Fibroblast of mammary gland (primary cell): ENCODE measurements around the gene PDE7B.

Experiments
- DNase-seq: peaks from one replicate; pipeline ENCODE4 v3.0.0-alpha.2; 2010; ENCODE audit warnings: low read depth
- H3K4me3 ChIP-seq: 2 replicates; pipeline ENCODE4 v1.5.1; 2011; ENCODE audit warnings: low read depth, mild to moderate bottlenecking, low read length, moderate library complexity; ENCODE audit not compliant: control insufficient read depth
- TF ChIP-seq, protein P1 (sequence below): conservative IDR thresholded peaks from 2 replicates; pipeline ENCODE4 v1.5.1; 2011; ENCODE audit warnings: low read depth, low read length, inconsistent platforms; ENCODE audit not compliant: control insufficient read depth, insufficient read depth

The PDE7B gene

DNA sequence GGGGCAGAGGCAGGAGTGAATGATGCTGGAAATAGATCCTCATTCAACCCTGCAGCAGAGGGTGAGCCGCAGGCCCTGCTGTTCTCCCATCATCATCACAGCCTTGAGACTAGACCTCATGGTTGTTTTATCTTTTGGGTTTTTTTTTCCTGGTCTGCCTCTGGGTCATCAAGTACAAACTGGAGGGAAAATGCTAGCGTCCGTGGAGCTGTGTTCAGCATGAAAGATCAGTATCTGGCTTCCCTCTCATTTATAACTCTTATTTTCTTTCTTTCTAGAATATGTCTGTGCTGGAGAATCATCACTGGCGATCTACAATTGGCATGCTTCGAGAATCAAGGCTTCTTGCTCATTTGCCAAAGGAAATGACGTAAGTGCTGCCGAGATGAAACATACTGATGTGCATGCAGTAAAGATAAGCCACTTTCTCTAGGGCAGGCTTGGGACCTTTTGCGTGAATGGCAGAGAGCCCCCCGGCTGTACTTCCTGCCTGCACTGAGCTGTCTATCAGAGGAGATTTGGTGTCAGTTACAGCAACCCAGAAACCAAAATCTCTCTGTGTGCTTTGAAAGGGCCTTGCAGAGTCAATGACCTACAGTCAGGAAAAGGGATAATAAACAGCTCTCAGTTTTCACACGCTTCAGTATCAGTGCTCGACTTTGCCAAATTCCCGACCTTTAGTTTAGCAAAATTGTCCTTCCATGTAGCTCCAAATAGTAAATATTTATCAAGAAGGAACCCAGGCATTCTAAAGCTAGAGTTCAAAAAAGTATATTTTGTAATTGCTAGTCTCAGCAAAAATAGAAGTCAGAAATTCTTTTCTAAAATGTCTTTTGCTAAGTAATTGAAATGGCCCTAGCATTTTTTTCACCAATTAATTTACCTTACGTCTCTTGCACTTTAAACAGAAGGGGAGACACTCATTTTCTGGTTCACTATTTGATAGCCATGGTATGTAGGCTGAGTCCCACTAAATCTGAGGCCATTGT lies 322.3 kb downstream of the PDE7B start:
- peak; percentile 51 for DNase-seq
- TF ChIP-seq, protein P1, sequence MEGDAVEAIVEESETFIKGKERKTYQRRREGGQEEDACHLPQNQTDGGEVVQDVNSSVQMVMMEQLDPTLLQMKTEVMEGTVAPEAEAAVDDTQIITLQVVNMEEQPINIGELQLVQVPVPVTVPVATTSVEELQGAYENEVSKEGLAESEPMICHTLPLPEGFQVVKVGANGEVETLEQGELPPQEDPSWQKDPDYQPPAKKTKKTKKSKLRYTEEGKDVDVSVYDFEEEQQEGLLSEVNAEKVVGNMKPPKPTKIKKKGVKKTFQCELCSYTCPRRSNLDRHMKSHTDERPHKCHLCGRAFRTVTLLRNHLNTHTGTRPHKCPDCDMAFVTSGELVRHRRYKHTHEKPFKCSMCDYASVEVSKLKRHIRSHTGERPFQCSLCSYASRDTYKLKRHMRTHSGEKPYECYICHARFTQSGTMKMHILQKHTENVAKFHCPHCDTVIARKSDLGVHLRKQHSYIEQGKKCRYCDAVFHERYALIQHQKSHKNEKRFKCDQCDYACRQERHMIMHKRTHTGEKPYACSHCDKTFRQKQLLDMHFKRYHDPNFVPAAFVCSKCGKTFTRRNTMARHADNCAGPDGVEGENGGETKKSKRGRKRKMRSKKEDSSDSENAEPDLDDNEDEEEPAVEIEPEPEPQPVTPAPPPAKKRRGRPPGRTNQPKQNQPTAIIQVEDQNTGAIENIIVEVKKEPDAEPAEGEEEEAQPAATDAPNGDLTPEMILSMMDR: no peak

DNA sequence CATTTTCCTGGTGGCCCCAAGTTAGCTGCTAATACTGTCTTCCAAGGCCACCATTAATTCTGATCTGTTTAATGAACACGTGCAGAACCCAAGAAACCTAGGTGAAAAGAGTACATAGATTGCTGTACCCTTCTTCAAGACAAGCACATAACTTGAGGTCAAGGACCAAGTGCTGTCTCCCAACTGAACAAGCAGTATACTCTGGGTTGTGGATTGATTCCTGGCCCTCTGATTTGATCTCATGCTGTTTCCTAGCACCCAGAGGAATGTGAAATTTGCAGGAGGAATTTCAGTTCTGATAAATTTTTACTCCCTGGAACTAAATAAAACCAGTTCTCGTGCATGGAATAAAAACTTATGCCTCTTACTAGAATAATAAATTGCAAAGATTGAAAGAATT lies 323.0 kb downstream of the PDE7B start:
- TF ChIP-seq, protein P1: no peak
- DNase-seq: no peak
- H3K4me3 ChIP-seq: no peak overlapping the region

More for the DNA sequence above, 322.3 kb downstream of the PDE7B start:
- no peak overlapping the region for H3K4me3 ChIP-seq

DNA sequence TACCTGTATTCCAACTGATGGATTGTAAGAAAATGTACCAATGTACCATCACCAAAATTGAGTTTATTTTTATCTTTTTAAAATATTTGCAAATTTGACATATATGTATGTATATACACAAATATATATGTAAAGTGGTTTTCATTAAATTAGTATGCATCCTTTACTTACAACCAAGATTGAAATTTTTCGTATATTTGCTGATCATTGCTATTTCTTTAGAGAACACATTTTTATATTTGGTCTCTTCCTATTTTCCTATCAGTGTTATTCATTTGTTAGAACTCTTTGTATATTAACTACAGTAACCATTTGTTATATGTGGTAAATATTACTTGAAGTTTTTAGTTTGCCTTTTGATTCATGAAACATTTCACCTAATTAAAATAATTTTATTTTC lies 324.4 kb downstream of the PDE7B start:
- TF ChIP-seq, protein P1: no peak
- no peak for DNase-seq
- no peak overlapping the region for H3K4me3 ChIP-seq

DNA sequence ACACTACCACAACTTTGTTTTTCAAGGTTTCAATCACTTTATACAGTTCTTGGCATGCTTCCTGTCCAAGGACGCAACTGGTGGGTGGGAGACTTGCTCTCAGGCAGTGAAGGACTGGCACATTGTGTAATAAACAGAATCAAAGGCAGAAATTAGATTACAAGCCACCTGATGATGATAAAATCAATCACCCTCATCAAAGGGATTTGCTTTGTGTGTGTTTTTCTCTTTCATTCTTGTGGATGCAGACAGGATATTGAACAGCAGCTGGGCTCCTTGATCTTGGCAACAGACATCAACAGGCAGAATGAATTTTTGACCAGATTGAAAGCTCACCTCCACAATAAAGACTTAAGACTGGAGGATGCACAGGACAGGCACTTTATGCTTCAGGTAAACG lies 327.2 kb downstream of the PDE7B start:
- H3K4me3 ChIP-seq: no peak overlapping the region
- TF ChIP-seq, protein P1: no peak

DNA sequence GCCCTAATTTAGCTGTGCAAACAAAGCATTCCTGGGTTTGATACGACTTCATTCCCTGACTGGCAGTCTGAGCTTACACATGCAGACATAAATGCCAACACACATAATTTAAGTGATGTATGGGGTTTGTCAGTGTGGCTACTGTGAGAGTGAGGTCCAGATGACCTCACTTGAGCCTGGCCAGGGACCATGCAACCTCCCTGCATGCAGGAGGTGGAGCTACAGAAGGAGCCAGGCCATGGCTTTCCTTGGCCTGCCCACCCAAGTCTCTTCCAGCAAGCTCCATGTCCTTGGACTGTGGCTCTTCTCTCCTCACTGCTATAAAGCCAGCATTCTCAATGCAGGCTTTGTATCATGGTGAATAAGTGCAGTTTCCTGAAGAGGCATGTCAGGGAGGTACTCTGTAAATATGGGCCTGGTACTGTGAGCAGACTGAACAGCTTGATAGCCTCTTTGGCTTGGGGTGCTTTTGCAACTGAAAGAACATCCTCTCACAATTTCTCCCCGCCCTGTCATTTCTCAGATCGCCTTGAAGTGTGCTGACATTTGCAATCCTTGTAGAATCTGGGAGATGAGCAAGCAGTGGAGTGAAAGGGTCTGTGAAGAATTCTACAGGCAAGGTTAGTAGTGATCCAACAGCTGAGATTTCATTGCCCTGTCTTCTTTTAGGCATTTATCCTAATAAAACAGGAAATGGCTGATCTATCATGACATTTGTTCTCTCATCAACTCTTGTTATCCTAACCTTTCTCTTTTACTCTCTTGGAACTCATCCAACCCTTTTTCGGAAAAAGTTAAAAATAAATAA lies 329.4 kb downstream of the PDE7B start:
- TF ChIP-seq, protein P1: no peak
- H3K4me3 ChIP-seq: no peak overlapping the region
- DNase-seq: peak; percentile 22

More for the DNA sequence above, 327.2 kb downstream of the PDE7B start:
- DNase-seq: no peak

DNA sequence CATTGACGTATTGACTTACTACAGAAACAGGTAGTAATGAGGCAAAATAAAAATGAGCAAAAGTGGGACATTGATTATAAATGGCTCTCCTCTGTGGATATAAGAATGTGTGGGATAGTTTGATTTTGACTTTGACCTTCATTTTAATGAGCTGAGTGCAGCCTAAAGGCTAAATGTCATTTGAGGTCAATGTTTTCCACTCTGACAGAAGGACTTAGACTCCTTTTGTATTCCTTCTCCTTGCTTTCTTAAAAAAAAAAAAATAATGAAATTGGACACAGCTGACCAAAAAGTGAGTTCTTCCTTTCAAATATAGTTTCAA lies 330.0 kb downstream of the PDE7B start:
- H3K4me3 ChIP-seq: no peak overlapping the region
- no peak for DNase-seq
- TF ChIP-seq, protein P1: no peak
